Measurements from ENCODE around the gene GPR101.

Gene GPR101

GRCh38 chrX:137033774-137034507, at the start of gene GPR101:
GPR101 (minus strand) TSS chrX:137033995; CDS start chrX:137031674, 2,321 bp downstream.
- peak; percentile 23 for DNase-seq

- no peak for DNase-seq
These were observed 47.4 kb upstream of the GPR101 start for GRCh38 chrX:137081239-137081638.

- no peak for DNase-seq
These were observed 38.6 kb upstream of the GPR101 start for GRCh38 chrX:137072396-137072795.

GRCh38 chrX:137071596-137071995, 37.8 kb upstream of the GPR101 start:
- no peak for DNase-seq

- no peak for DNase-seq
These were observed 33.4 kb upstream of the GPR101 start for GRCh38 chrX:137067147-137067546.

GRCh38 chrX:137062915-137063617, 29.3 kb upstream of the GPR101 start:
- DNase-seq = peak; percentile 67

GRCh38 chrX:137058339-137059127, 24.7 kb upstream of the GPR101 start:
- no peak for DNase-seq

GRCh38 chrX:137052643-137053235, 18.9 kb upstream of the GPR101 start:
- peak; percentile 69 for DNase-seq

GRCh38 chrX:137051978-137052642, 18.3 kb upstream of the GPR101 start:
- DNase-seq = peak; percentile 78

- DNase-seq = no peak
These were observed 11.1 kb upstream of the GPR101 start for GRCh38 chrX:137044893-137045292.

GRCh38 chrX:137043736-137044135, 9.9 kb upstream of the GPR101 start:
- DNase-seq = no peak

- DNase-seq = no peak
These were observed 7.5 kb upstream of the GPR101 start for GRCh38 chrX:137041329-137041728.

GRCh38 chrX:137040113-137040794, 6.5 kb upstream of the GPR101 start:
- no peak for DNase-seq

- DNase-seq = no peak
These were observed 695 bp upstream of the GPR101 start for GRCh38 chrX:137034508-137034872.

- DNase-seq = no peak
These were observed 688 bp downstream of the GPR101 start for GRCh38 chrX:137032841-137033773.

GRCh38 chrX:137032341-137032694, 1.5 kb downstream of the GPR101 start:
- DNase-seq = no peak

- peak; percentile 46 for DNase-seq
These were observed 2.1 kb downstream of the GPR101 start for GRCh38 chrX:137031517-137032340.

GRCh38 chrX:137031039-137031438, 2.8 kb downstream of the GPR101 start:
- no peak for DNase-seq

- no peak for DNase-seq
These were observed 5.1 kb downstream of the GPR101 start for GRCh38 chrX:137028699-137029098.

- no peak for DNase-seq
These were observed 7.9 kb downstream of the GPR101 start for GRCh38 chrX:137025930-137026329.

All from NCI-H146 (cell line).